Osteoblast (primary cell): ENCODE results near the gene COL4A2. TPM values are rescaled to one million over a fixed set of nuclear protein-coding genes. Genes with fewer than 3 reads are reported as not detected.

Source experiments
- DNase-seq: peaks from one replicate; pipeline ENCODE4 v3.0.0; 2011; ENCODE audit warnings: low spot score, mixed read lengths; ENCODE audit not compliant: insufficient read length; ENCODE audit errors: missing footprints
- H2AFZ ChIP-seq: 2 replicates; pipeline ENCODE4 v1.6.0; 2011; ENCODE audit warnings: mild to moderate bottlenecking, low read length
- H3K27ac ChIP-seq: 2 replicates; pipeline ENCODE4 v1.5.1; 2011; ENCODE audit warnings: mild to moderate bottlenecking, low read depth, low read length, moderate library complexity
- H3K27me3 ChIP-seq: 2 replicates; pipeline ENCODE4 v1.6.0; 2012; ENCODE audit warnings: mild to moderate bottlenecking, control low read depth, inconsistent platforms, low read length, moderate library complexity; ENCODE audit not compliant: insufficient read depth
- H3K36me3 ChIP-seq: 2 replicates; pipeline ENCODE4 v1.5.1; 2011; ENCODE audit warnings: mild to moderate bottlenecking, low read length, control low read depth, moderate library complexity; ENCODE audit not compliant: insufficient read depth
- H3K4me1 ChIP-seq: 2 replicates; pipeline ENCODE4 v1.5.1; 2011; ENCODE audit warnings: mild to moderate bottlenecking, low read length, control low read depth, moderate library complexity; ENCODE audit not compliant: insufficient read depth
- H3K4me2 ChIP-seq: 2 replicates; pipeline ENCODE4 v1.6.0; 2011; ENCODE audit warnings: mild to moderate bottlenecking, low read length; ENCODE audit not compliant: insufficient read depth
- H3K4me3 ChIP-seq: fragments of 200-600 bp; sonication (generic); 3 replicates; pipeline ENCODE4 v1.5.1; 2012; ENCODE audit warnings: mild to moderate bottlenecking, low read length, inconsistent platforms; ENCODE audit not compliant: insufficient read depth
- H3K79me2 ChIP-seq: 2 replicates; pipeline ENCODE4 v1.6.0; 2012; ENCODE audit warnings: mild to moderate bottlenecking, low read length, control low read depth, inconsistent platforms; ENCODE audit not compliant: insufficient read depth
- H3K9me3 ChIP-seq: 2 replicates; pipeline ENCODE4 v1.5.1; 2011; ENCODE audit warnings: low read depth, low read length, control low read depth
- H4K20me1 ChIP-seq: 2 replicates; pipeline ENCODE4 v1.6.0; 2012; ENCODE audit warnings: mild to moderate bottlenecking, low read length, control low read depth; ENCODE audit not compliant: insufficient read depth
- total RNA-seq: library from RNA; depleted of rRNA; stranded (reverse); fragments of >200 nt; gene quantifications from 2 replicates; pipeline ENCODE4 v1.2.3, GENCODE V29; 2012
- TF ChIP-seq, protein P1 (sequence below): IDR thresholded peaks from 2 replicates; pipeline ENCODE4 v1.5.1; 2011; ENCODE audit warnings: mild to moderate bottlenecking, low read depth, low read length, moderate library complexity; ENCODE audit errors: extremely low read depth

COL4A2 gene
- total RNA-seq, 1 donor = 267 TPM

DNA sequence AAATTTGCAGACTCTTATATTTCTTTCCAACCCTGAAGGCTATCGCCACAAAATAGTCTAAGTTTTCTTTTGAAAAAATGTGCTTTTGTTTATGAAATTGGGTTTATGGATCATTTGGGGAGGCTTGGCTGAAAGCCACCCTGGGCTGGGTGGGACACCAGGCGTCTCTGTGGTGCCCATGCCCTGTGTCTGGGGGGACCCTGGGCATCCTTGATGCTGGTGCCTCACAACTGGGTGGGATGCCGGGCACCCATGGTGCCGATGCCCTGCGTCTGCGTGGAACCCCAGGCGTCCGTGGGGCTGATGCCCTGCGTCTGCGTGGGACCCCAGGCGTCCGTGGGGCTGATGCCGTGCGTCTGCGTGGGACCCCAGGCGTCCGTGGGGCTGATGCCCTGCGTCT is 149.5 kb downstream of the COL4A2 start:
- Histone ChIP-seq H3K4me2 (no peak overlapping the region), H3K27me3 (no peaks in the 10 kb centered on the region), H3K27ac (no peak overlapping the region), H4K20me1 (no peaks in the 10 kb centered on the region), H3K4me3 (no peak overlapping the region), H3K4me1 (no peaks in the 10 kb centered on the region), H3K36me3 (peaks cover 69% of the 10 kb centered on the region), H3K79me2 (no peaks in the 10 kb centered on the region), H3K9me3 (no peaks in the 10 kb centered on the region), H2AFZ (no peak overlapping the region)
- TF ChIP-seq, protein P1, sequence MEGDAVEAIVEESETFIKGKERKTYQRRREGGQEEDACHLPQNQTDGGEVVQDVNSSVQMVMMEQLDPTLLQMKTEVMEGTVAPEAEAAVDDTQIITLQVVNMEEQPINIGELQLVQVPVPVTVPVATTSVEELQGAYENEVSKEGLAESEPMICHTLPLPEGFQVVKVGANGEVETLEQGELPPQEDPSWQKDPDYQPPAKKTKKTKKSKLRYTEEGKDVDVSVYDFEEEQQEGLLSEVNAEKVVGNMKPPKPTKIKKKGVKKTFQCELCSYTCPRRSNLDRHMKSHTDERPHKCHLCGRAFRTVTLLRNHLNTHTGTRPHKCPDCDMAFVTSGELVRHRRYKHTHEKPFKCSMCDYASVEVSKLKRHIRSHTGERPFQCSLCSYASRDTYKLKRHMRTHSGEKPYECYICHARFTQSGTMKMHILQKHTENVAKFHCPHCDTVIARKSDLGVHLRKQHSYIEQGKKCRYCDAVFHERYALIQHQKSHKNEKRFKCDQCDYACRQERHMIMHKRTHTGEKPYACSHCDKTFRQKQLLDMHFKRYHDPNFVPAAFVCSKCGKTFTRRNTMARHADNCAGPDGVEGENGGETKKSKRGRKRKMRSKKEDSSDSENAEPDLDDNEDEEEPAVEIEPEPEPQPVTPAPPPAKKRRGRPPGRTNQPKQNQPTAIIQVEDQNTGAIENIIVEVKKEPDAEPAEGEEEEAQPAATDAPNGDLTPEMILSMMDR = no peak
- DNase-seq = peak; percentile 60

DNA sequence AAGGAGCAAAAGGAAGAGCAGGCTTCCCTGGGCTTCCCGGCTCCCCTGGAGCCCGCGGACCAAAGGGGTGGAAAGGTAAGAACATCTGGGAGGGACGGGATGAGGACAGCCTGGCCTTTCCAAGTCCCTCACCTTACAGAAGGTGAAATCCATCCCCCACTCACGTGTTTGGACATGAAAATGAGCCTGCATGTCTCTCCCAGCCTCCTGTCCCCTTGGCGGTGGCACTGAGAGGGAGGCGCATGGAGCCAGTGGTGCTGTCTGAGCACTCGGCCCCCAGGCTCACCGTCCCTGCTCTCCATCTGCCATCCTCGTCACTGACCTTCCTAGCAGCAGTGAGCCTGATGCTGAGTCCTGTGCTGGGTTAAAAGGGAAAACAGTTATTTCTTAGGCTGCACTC is 150.3 kb downstream of the COL4A2 start:
- Histone ChIP-seq H3K79me2 (no peaks in the 10 kb centered on the region), H3K4me2 (no peak overlapping the region), H3K4me3 (no peak overlapping the region), H3K4me1 (no peaks in the 10 kb centered on the region), H3K27me3 (no peaks in the 10 kb centered on the region), H2AFZ (no peak overlapping the region), H3K36me3 (peaks cover 76% of the 10 kb centered on the region), H3K27ac (no peak overlapping the region), H3K9me3 (no peaks in the 10 kb centered on the region), H4K20me1 (no peaks in the 10 kb centered on the region)
- no peak for DNase-seq
- TF ChIP-seq, protein P1 = no peak

DNA sequence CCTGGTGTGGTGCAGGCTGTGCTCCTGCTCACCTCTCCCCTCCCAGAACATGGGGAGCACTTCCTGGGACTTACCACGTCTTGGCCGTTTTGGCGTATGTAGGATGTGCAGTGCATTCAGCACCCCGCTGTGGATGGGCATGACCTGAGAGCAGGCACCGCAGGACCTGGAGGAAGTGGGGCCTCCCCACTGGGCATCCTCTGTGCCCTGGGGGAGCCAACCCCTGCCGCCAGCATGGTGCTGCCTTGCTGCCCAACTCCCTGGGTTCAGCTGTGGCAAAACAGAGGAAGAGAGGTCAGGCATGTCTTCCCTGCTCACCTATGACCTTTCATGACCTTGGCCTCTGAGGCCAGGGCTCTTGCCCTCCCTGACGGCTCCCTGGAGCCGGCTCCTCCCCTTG is 150.9 kb downstream of the COL4A2 start:
- Histone ChIP-seq H3K27ac (no peak overlapping the region), H3K4me1 (no peaks in the 10 kb centered on the region), H3K79me2 (no peaks in the 10 kb centered on the region), H3K27me3 (no peaks in the 10 kb centered on the region), H3K36me3 (peaks cover 79% of the 10 kb centered on the region), H3K4me2 (no peak overlapping the region), H3K4me3 (no peak overlapping the region), H2AFZ (no peak overlapping the region), H4K20me1 (no peaks in the 10 kb centered on the region), H3K9me3 (no peaks in the 10 kb centered on the region)
- DNase-seq = no peak
- TF ChIP-seq, protein P1 = no peak

DNA sequence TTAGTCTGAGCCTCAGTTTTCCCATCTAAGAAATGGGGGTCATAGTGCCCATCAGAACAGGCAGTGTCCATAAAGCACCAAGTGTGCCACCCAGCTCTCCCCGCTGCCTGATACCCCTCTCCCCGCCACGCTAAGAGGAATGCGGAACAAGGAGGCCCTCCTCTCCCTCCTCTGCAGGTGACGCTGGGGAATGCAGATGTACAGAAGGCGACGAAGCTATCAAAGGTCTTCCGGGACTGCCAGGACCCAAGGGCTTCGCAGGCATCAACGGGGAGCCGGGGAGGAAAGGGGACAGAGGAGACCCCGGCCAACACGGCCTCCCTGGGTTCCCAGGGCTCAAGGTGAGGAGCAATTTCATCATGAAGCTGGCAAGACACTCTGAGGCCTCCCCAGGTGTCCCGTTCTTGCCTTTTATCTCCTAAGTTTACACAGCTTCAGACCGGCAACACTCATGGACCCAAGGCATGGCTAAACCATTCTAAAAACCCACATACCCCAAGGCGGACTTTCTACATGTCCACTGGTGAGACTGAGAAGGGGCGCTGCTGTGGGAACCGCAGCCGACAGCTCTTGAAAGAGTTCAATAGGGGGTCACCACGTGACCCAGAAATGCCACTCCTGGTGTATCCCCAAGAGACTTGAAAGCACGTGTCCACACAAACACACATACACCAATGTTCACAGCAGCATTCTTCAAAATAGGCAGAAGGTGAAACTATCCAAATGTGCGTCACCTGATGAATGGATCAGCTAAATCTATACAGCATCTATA is 151.7 kb downstream of the COL4A2 start:
- H2AFZ ChIP-seq = no peak overlapping the region
- H3K4me3 ChIP-seq = no peak overlapping the region
- H3K9me3 ChIP-seq = no peaks in the 10 kb centered on the region
- H3K27ac ChIP-seq = no peak overlapping the region
- TF ChIP-seq, protein P1 = no peak
- no peaks in the 10 kb centered on the region for H4K20me1 ChIP-seq
- H3K4me2 ChIP-seq = no peak overlapping the region
- H3K36me3 ChIP-seq = peaks cover 80% of the 10 kb centered on the region
- H3K4me1 ChIP-seq = no peaks in the 10 kb centered on the region
- DNase-seq = peak; percentile 73
- H3K27me3 ChIP-seq = no peaks in the 10 kb centered on the region
- no peaks in the 10 kb centered on the region for H3K79me2 ChIP-seq
